HG02623 (cell line): Measurements from ENCODE around the gene FMOD.
"Not testable (repeated sequence)": the region's sequence is repeated elsewhere in the genome, so short reads cannot be mapped to it uniquely, and the experiment has no call there.

Experiments used
- ATAC-seq: cut with Tn5 transposase; IDR thresholded peaks from one replicate; pipeline ENCODE4 v1.9.1; 2021; ENCODE audit warnings: moderate library complexity; ENCODE audit not compliant: unreplicated experiment

FMOD gene

DNA sequence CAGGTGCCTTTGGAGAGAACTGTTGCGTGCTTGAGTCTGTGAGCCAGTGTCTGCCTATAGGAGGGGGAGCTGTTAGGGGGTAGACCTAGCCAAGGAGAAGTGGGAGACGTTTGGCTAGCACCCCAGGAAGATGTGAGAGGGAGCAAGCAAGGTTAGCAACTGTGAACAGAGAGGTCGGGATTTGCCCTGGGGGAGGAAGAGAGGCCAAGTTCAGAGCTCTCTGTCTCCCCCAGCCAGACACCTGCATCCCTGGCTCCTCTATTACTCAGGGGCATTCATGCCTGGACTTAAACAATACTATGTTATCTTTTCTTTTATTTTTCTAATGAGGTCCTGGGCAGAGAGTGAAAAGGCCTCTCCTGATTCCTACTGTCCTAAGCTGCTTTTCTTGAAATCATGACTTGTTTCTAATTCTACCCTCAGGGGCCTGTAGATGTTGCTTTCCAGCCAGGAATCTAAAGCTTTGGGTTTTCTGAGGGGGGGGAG lies 43.2 kb downstream of the FMOD start:
- ATAC-seq, result no peak

DNA sequence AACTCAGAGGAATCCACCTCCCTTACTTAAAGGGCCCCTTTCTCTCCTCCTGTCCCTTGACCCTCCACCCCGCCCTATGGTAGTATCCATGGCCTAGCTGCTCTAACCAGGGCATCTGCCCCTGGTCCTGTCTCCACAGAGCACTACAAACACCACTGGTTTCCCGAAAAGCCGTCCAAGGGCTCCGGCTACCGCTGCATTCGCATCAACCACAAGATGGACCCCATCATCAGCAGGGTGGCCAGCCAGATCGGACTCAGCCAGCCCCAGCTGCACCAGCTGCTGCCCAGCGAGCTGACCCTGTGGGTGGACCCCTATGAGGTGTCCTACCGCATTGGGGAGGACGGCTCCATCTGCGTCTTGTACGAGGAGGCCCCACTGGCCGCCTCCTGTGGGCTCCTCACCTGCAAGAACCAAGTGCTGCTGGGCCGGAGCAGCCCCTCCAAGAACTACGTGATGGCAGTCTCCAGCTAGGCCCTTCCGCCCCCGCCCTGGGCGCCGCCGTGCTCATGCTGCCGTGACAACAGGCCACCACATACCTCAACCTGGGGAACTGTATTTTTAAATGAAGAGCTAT lies 43.9 kb downstream of the FMOD start:
- no peak for ATAC-seq

DNA sequence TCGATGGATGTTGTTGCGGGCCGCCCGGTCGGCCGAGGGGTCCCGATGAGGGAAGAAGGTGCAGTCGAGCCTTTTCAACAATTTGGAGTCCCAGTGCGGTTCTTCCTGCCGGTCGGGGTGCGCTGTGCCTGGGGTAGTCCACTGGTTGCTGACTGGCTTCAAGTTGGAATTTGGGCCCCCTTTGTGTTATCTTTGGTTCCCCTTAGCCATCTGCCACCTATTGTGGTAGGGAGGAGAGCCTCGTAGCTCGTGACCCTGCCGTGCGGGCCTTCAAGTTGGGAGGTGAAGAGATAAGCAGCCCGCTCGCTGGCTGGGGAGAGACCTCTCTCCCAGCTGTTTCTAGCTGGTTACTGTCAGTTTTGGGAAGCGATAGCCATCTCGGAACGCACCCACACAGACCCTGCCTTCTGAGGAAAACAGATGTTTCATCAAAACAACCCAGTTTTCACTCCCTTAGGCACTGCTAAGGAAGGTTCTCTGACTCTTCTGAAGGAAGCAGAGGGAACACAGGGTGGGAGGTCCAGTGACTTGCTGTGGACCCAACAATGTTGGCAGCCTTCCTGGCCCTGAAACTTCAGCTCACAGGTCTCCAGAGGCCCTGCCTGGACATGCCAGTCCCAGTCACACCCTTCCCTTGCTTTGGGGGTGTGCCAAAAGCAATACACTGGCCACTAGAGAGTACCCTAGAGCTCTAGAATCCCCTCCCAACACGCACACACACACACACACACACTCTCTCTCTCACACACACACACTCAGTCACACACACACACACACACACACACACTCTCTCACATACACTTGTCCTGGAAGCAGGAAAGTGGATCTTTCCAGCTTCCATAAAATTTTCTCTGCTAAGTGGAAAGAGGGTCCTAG lies 44.6 kb downstream of the FMOD start:
- no peak for ATAC-seq

DNA sequence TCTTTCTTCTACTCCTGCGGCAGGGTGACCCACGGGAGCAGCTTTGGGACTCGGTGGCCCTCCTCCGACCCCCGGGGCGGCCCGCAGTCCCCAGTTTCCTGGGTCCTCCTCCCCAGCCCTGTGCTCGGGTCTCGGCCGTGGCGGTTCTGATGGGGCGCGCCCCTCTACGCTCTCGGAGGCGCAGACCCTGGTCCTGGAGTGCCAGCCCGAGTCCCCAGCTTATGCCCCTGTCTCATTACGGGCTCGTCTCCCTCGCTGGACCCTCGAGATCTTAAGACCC lies 45.2 kb downstream of the FMOD start:
- no peak for ATAC-seq

DNA sequence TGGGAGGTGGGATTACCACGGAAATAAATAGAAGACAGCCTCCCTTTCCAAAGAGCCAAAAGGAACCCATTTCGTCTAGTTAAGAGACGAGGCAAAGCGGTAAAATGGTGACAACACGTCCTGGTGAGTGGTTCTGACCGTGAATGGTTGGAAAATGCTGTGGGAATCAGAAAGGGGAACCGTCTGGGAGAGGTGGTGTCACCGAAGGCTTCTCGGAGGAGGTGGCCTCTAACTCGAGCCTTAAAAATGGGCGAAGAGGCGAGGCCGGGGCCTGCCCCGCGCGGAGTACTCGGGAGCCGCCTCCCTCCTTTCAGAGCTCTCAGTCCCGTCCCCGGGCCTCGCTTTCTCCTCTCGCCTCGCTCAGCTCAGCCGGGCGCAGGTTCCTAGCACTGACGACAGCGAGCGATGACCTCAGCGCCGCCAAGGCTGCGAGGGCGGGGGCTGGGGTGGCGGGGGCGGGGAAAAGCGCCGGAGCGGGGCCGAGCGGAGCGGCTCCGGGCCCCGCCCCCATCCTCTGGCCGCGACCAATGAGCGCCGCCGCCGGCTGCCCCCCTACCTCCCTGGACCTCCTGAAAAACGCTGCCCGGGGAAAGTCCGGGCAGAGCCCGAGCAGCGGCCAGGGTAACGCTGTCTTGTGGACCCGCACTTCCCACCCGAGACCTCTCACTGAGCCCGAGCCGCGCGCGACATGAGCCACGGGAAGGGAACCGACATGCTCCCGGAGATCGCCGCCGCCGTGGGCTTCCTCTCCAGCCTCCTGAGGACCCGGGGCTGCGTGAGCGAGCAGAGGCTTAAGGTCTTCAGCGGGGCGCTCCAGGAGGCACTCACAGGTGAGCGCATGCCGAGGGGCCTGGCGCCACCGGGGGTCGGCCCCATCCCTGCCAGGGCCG lies 45.8 kb downstream of the FMOD start, which contains the start of gene BTG2:
Gene BTG2 (plus strand): TSS at position 601 of the 890 bp plus-strand sequence. CDS start 88 bp downstream, at position 689.
- peak; percentile 62 for ATAC-seq

DNA sequence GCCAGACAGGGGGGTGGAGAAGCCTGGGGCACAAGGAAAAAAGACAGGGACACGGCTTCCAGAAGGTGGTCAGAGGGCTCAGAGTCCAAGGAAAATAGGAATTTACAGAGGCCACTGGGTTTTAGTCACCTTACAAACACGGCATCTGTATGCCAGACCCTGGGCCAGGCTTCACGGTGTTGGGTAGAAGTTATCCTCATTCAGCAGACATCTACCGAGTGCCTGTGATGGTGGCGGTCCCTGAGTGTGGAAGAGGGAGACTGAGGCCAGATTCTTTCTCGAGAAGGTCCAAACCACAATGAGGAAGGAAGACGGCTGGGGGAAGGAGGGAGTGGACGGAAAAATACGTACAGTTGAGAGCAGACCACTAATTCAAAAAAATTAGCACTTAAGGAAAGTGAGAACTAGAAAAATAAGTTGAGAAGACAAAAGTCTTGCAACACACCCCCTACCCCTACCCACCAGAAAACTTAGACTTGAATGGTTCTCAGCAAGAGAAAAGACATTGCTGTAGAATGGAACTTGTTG lies 46.5 kb downstream of the FMOD start:
- no peak for ATAC-seq

DNA sequence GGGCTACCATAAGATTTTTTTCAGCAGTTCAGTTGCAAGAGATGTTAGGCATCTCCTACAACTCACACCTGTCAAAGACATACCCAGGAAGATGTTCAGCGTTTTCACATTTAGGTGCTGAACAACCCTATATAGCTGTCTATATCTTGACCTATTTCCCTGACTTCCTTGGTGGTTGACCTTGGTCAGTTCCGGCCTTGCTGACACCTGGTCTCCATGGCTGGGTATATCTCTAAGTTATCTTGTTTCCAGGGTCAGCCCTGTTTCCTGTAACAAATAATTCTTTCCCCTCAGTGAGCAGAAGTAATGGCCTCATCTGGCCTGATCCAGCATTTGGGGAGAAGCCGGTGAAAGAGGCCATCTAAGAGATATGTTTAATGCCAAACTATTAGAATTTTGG lies 48.0 kb downstream of the FMOD start:
- ATAC-seq, result no peak

DNA sequence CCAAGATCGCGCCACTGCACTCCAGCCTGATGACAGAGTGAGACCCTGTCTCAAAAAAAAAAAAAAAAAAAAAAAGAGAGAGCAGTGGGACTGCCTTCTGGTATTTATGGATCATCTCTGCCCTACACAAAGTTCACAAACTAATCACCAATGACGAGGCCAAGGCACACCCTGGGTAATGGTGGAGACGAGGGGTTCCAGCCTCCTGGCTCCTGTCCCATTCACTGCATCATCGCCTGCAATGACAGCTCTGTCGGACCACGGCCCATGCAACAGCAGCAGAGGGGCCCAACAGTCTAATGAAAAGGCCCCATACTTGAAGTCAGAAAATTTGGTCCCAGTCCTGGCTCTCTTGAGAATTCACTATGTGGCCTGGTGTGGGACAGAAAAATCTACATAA lies 48.5 kb downstream of the FMOD start:
- no peak for ATAC-seq

DNA sequence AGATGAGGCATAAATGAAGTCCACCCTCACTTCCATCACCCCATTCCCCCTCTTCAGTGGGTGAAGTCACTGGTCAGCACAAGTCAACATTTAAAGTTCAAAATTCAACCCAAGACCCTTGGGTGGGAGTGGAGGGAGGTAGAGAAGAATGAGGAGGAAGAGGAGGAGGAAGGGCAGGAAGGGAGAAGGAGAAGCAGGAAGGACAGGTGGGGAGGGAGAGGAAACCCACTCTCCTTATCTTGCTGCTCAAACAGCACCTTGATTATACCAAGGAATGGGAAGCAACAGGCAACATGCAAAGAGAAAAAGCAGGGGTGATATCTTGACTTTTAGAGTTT lies 49.6 kb downstream of the FMOD start:
- no peak for ATAC-seq

DNA sequence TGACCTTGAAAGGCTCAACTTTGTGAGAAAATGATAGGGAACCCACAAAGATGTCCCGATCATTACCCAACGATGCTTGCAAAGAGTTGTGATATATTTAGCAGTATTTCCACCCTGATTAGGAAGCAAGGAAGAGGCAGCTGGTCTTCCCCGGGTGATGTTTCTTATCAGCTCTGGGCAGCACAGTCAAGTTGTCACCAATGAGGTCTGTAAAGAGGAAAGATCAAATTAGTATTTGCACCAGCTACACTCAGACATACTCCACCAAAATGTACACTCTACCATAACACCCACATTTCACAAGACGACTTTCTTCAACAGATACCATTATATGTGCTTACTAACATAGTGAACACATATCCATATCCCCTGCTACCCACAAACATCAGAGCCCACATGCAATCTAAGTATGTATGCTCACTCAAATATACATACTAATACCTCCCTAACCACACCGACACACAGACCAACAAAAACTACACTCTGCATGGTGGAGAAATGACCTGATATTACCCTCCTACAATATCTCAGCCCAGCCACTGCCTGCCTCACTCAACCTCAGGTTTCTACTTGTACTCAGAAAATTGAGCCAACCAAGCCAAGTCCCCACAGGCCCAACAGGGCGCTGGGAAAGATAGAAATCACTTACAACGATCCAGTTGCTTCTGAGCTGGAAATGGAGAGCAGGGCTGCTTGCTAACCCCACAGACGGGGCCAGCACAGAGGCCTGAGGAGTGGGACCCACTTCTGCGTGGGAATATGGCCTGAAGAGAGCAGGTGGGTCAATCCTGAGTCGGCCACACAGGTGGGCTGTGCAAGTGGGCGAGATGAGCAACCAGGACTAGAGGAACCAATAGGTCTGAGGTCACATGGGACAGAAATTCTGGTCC lies 50.2 kb downstream of the FMOD start:
- ATAC-seq, result no peak

DNA sequence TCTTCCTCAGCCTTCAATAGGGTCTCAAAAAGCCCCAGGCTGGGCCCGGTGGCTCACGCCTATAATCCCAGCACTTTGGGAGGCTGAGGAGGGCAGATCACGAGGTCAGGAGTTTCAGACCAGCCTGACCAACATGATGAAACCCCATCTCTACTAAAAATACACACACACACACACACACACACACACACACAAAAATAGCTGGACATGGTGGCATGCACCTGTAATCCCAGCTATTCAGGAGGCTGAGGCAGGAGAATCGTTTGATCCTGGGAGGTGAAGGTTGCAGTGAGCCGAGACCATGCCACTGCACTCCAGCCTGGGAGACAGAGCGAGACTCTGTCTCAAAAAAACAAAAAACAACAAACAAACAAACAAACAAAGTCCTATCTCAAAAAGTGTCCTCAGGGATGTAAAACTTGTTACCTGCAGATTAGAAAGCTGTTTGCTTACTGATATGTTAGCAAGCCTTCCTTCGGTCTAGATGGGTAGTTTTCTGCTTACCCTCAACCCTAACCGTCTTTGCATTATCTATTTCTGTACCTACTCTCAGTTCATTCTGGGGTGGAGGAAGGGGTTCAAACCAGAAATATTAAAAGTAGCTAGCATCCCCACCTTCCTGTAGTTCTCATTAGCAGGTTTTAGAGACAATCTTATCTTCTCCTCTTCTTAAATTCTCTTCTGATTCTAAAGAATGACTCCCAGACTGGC lies 51.0 kb downstream of the FMOD start:
- ATAC-seq, result not testable (repeated sequence)

DNA sequence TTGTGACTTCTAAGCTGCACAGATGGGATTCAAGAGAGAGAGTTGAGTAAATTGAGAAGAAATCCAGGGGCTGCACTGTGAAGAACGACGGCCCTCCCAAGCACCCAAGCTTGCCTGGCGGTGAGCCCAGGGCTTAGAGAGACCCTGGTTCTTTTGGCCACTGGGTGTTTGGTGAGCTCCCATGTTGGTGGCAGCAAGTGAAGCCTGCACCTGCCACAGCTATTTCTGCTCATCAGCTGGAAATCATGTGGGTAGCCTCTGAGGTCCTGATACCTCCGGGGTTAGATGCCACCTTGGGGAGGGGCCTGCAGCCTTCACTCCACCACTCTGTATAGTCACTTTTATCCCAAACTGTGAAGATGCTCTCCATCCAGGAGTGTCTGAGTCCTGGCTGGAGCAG lies 51.8 kb downstream of the FMOD start:
- ATAC-seq, result peak; percentile 44

DNA sequence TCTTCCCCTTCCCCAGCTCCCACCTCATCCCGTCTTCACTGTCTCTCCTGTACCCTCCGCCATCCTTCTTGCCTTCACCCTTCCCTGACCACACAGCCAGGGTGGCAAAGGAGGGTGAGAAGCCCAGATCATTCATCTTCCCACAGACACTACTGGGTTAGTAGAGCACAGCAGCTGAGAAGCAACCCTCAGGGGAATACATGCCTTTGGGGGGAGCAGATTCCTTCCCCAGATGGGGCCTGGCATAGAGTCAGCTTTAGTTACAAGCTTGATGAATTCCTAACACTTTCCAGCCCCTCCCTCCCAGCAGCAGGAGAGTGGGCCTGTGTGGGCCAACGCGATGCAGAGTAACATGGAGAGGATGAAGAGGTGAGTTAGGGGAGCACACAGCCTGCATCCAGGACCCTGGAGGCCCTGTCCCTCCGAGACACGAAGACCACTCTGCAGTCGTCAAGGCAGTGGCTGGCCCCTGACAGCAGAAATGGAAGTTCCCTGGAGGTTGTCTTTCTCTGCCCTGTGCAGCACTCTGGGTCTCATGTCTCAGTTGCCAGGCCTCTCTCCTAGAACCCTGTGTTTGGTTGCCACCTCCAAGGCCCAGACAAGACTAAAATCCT lies 54.4 kb downstream of the FMOD start:
- no peak for ATAC-seq

DNA sequence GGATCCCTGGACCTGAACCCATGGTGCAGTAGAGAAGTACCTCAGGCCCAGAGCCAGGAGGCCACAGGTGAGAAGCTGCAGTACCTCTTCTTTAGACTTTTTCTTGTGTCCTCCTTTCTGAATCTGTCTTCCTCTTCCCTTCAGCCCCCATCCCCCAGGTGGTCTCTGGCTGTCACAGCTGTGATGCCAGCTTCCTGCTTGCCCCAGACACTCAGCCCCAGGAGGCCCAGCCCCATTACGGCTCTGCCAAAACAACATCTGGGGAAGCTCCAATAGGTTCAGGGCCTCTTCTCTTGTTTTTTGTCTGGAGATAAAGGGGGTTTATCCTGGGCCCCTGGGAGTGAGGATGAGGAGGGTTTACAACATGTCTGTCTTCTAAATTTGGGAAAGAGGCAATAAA lies 55.1 kb downstream of the FMOD start:
- no peak for ATAC-seq

DNA sequence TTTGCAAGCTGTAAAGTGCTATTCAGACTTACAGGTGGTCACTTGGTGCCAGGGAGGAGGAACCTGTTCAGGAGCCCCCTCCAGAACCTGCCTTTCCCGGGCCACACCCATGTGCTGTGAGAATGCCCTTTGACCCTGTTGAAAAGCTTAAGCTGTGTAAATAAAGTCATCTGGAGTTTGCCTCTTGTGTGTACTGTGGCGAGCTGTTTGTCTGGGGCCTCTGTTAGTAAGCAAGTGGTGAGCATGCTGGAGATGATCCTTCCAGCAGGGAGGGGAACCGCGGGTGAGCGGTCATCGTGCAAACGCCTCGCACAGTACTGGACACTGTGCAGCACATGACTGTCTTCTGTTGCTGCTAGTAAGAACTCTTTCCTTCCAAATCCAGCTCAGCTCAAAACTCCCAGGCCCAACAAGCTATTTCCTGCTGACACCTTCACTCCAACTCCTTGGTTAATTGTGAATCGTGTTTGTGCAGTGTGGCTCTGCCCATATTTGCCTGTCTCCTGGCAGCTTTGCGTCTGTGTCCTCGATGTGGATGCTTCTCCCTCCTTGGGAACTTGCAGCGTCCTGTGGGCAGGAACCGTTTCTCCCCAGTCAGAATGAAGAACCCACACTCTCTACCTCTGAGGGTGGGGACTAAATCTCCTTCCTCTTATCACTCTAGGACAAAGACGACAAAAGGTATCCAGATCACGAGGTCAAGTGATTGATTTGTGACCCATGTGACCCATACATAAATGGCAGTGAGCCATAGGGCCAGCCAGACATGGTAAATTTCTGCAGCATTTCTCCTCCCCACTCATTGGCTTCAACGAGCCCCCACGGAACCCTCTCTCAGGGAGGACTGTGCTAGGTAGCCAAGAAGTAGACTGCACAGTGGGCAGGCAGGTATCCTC lies 59.5 kb downstream of the FMOD start:
- ATAC-seq, result no peak
